Karpas-422 (cell line): ENCODE measurements around the gene DNAH17. TPM values are rescaled to one million over a fixed set of nuclear protein-coding genes. Genes with fewer than 3 reads are reported as not detected.

ENCODE experiments used
- DNase-seq: peaks from one replicate; pipeline ENCODE4 v3.0.0-alpha.2; 2015
- H2AFZ ChIP-seq: fragments of 200-600 bp; sonication (generic); 2 replicates; pipeline ENCODE4 v1.6.1; 2014; ENCODE audit warnings: antibody characterized with exemption, low read length, mixed read lengths
- H3K27ac ChIP-seq: fragments of 200-600 bp; sonication (generic); 2 replicates; pipeline ENCODE4 v1.5.1; 2014; ENCODE audit warnings: mild to moderate bottlenecking, low read length, moderate library complexity
- H3K27me3 ChIP-seq: fragments of 200-600 bp; sonication (generic); 2 replicates; pipeline ENCODE4 v1.6.1; 2014; ENCODE audit warnings: low read length, mixed read lengths
- H3K36me3 ChIP-seq: fragments of 200-600 bp; sonication (generic); 2 replicates; pipeline ENCODE4 v1.6.1; 2014; ENCODE audit warnings: low read length, mixed read lengths; ENCODE audit not compliant: insufficient read depth
- H3K4me1 ChIP-seq: fragments of 200-600 bp; sonication (generic); 2 replicates; pipeline ENCODE4 v1.6.1; 2014; ENCODE audit warnings: mild to moderate bottlenecking, low read length, mixed read lengths
- H3K4me2 ChIP-seq: fragments of 200-600 bp; sonication (generic); 2 replicates; pipeline ENCODE4 v1.6.1; 2014; ENCODE audit warnings: low read length, low read depth, mild to moderate bottlenecking; ENCODE audit not compliant: poor library complexity, severe bottlenecking
- H3K4me3 ChIP-seq: fragments of 200-600 bp; sonication (generic); 2 replicates; pipeline ENCODE4 v1.5.1; 2014; ENCODE audit warnings: mild to moderate bottlenecking, antibody characterized with exemption, low read length, mixed read lengths
- H3K79me2 ChIP-seq: fragments of 200-600 bp; sonication (generic); 2 replicates; pipeline ENCODE4 v1.6.1; 2014; ENCODE audit warnings: mild to moderate bottlenecking, low read length, mixed read lengths
- H3K9ac ChIP-seq: fragments of 200-600 bp; sonication (generic); 2 replicates; pipeline ENCODE4 v1.6.0; 2014; ENCODE audit warnings: low read length
- H3K9me2 ChIP-seq: fragments of 200-600 bp; sonication (generic), shearing (Covaris generic); replicated peaks from 2 replicates; pipeline ENCODE4 v1.6.0; 2014; ENCODE audit warnings: mild to moderate bottlenecking, low read length, moderate library complexity; ENCODE audit not compliant: insufficient read depth
- H3K9me3 ChIP-seq: fragments of 300-700, 200-600 bp; sonication (generic); 2 replicates; pipeline ENCODE4 v1.6.1; 2014; ENCODE audit warnings: low read length, mixed read lengths
- H4K20me1 ChIP-seq: fragments of 200-600 bp; sonication (generic); 2 replicates; pipeline ENCODE4 v1.6.1; 2014; ENCODE audit warnings: mild to moderate bottlenecking, antibody characterized with exemption, low read length, low read depth; ENCODE audit not compliant: insufficient read depth
- total RNA-seq: library from RNA; depleted of rRNA; stranded (reverse); fragments of >200 nt; shearing (Covaris generic); gene quantifications from 2 replicates; pipeline ENCODE4 v1.2.3, GENCODE V29; 2014; ENCODE audit warnings: low replicate concordance

DNAH17 gene
- total RNA-seq, 1 experiment from 2014 or later: not detected

GRCh38 chr17:78618264-78619066 lies 41.3 kb upstream of the DNAH17 start:
- Histone ChIP-seq H4K20me1 (no peaks in the 10 kb centered on the region), H3K9ac (no peak overlapping the region), H3K36me3 (no peaks in the 10 kb centered on the region), H3K9me3 (no peaks in the 10 kb centered on the region), H3K4me1 (no peaks in the 10 kb centered on the region), H3K27me3 (no peaks in the 10 kb centered on the region), H2AFZ (no peak overlapping the region), H3K9me2 (no peaks in the 10 kb centered on the region), H3K4me2 (no peak overlapping the region), H3K4me3 (no peak overlapping the region), H3K79me2 (no peaks in the 10 kb centered on the region), H3K27ac (no peak overlapping the region)
- no peak for DNase-seq

GRCh38 chr17:78617511-78618061 lies 40.4 kb upstream of the DNAH17 start:
- Histone ChIP-seq H4K20me1 (no peaks in the 10 kb centered on the region), H2AFZ (no peak overlapping the region), H3K4me2 (no peak overlapping the region), H3K9me2 (no peaks in the 10 kb centered on the region), H3K4me1 (no peaks in the 10 kb centered on the region), H3K4me3 (no peak overlapping the region), H3K36me3 (no peaks in the 10 kb centered on the region), H3K27me3 (no peaks in the 10 kb centered on the region), H3K9ac (no peak overlapping the region), H3K79me2 (no peaks in the 10 kb centered on the region), H3K27ac (no peak overlapping the region), H3K9me3 (no peaks in the 10 kb centered on the region)
- DNase-seq: no peak

- Histone ChIP-seq H3K79me2 (no peaks in the 10 kb centered on the region), H3K27me3 (no peaks in the 10 kb centered on the region), H3K4me2 (no peak overlapping the region), H3K36me3 (no peaks in the 10 kb centered on the region), H3K27ac (no peak overlapping the region), H2AFZ (no peak overlapping the region), H3K9me2 (no peaks in the 10 kb centered on the region), H3K9me3 (no peaks in the 10 kb centered on the region), H3K4me3 (no peak overlapping the region), H3K4me1 (no peaks in the 10 kb centered on the region), H3K9ac (no peak overlapping the region), H4K20me1 (no peaks in the 10 kb centered on the region)
- DNase-seq: no peak
These were observed 39.8 kb upstream of the DNAH17 start for GRCh38 chr17:78616946-78617345.

- no peak overlapping the region for H3K9ac ChIP-seq
- H3K4me3 ChIP-seq: no peak overlapping the region
- H3K9me3 ChIP-seq: no peaks in the 10 kb centered on the region
- H3K27ac ChIP-seq: no peak overlapping the region
- DNase-seq: no peak
- H2AFZ ChIP-seq: no peak overlapping the region
- no peaks in the 10 kb centered on the region for H3K4me1 ChIP-seq
- H3K36me3 ChIP-seq: no peaks in the 10 kb centered on the region
- H3K4me2 ChIP-seq: no peak overlapping the region
- no peaks in the 10 kb centered on the region for H3K79me2 ChIP-seq
- H3K27me3 ChIP-seq: no peaks in the 10 kb centered on the region
- H4K20me1 ChIP-seq: no peaks in the 10 kb centered on the region
- H3K9me2 ChIP-seq: no peaks in the 10 kb centered on the region
These were observed 38.4 kb upstream of the DNAH17 start for GRCh38 chr17:78615631-78616030.

GRCh38 chr17:78613416-78613815 lies 36.2 kb upstream of the DNAH17 start:
- H3K9me3 ChIP-seq: no peaks in the 10 kb centered on the region
- H3K4me1 ChIP-seq: no peaks in the 10 kb centered on the region
- no peak overlapping the region for H3K9ac ChIP-seq
- H3K27me3 ChIP-seq: no peaks in the 10 kb centered on the region
- H3K4me2 ChIP-seq: no peak overlapping the region
- no peaks in the 10 kb centered on the region for H4K20me1 ChIP-seq
- H3K9me2 ChIP-seq: no peaks in the 10 kb centered on the region
- H3K36me3 ChIP-seq: no peaks in the 10 kb centered on the region
- DNase-seq: no peak
- H3K27ac ChIP-seq: no peak overlapping the region
- H2AFZ ChIP-seq: no peak overlapping the region
- H3K4me3 ChIP-seq: no peak overlapping the region
- H3K79me2 ChIP-seq: no peaks in the 10 kb centered on the region

- Histone ChIP-seq H3K79me2 (no peaks in the 10 kb centered on the region), H3K9ac (no peak overlapping the region), H3K27ac (no peak overlapping the region), H3K36me3 (no peaks in the 10 kb centered on the region), H3K27me3 (no peaks in the 10 kb centered on the region), H3K4me3 (no peak overlapping the region), H3K4me2 (no peak overlapping the region), H3K9me2 (no peaks in the 10 kb centered on the region), H3K9me3 (no peaks in the 10 kb centered on the region), H3K4me1 (no peaks in the 10 kb centered on the region), H4K20me1 (no peaks in the 10 kb centered on the region), H2AFZ (no peak overlapping the region)
- DNase-seq: no peak
These were observed 34.4 kb upstream of the DNAH17 start for GRCh38 chr17:78611607-78612006.

- no peaks in the 10 kb centered on the region for H3K9me2 ChIP-seq
- no peaks in the 10 kb centered on the region for H3K36me3 ChIP-seq
- H3K4me3 ChIP-seq: no peak overlapping the region
- H3K4me2 ChIP-seq: no peak overlapping the region
- no peaks in the 10 kb centered on the region for H3K9me3 ChIP-seq
- H4K20me1 ChIP-seq: no peaks in the 10 kb centered on the region
- H3K27me3 ChIP-seq: no peaks in the 10 kb centered on the region
- no peak overlapping the region for H3K27ac ChIP-seq
- no peak overlapping the region for H2AFZ ChIP-seq
- H3K79me2 ChIP-seq: no peaks in the 10 kb centered on the region
- H3K4me1 ChIP-seq: no peaks in the 10 kb centered on the region
- DNase-seq: no peak
- H3K9ac ChIP-seq: no peak overlapping the region
These were observed 33.8 kb upstream of the DNAH17 start for GRCh38 chr17:78610951-78611511.

- Histone ChIP-seq H3K4me2 (no peak overlapping the region), H3K4me3 (no peak overlapping the region), H3K27ac (no peak overlapping the region), H2AFZ (no peak overlapping the region), H3K27me3 (no peaks in the 10 kb centered on the region), H3K9me2 (no peaks in the 10 kb centered on the region), H3K9ac (no peak overlapping the region), H3K4me1 (no peaks in the 10 kb centered on the region), H4K20me1 (no peaks in the 10 kb centered on the region), H3K79me2 (no peaks in the 10 kb centered on the region), H3K36me3 (no peaks in the 10 kb centered on the region), H3K9me3 (no peaks in the 10 kb centered on the region)
- no peak for DNase-seq
These were observed 32.0 kb upstream of the DNAH17 start for GRCh38 chr17:78609191-78609641.
